Limb (tissue), 2 donors: ENCODE data around the gene PARP14.

Source experiments
- DNase-seq, 2 donors: peaks; one replicate each; pipeline ENCODE4 v3.0.0-alpha.2; 2016; ENCODE audit errors: extremely low spot score in 2 of 2

Gene PARP14

GRCh38 chr3:122770521-122771202 is 90.0 kb downstream of the PARP14 start:
- no peak for DNase-seq

- DNase-seq = no peak
These were observed 92.2 kb downstream of the PARP14 start for GRCh38 chr3:122772827-122773226.

GRCh38 chr3:122773944-122774509 is 93.4 kb downstream of the PARP14 start:
- no peak for DNase-seq

- no peak for DNase-seq
These were observed 93.9 kb downstream of the PARP14 start for GRCh38 chr3:122774564-122774963.

- DNase-seq = no peak
These were observed 96.2 kb downstream of the PARP14 start for GRCh38 chr3:122776675-122777468.

- no peak for DNase-seq
These were observed 96.9 kb downstream of the PARP14 start for GRCh38 chr3:122777563-122777962.
